Measurements from ENCODE around the gene PDX1.

Gene PDX1

DNA sequence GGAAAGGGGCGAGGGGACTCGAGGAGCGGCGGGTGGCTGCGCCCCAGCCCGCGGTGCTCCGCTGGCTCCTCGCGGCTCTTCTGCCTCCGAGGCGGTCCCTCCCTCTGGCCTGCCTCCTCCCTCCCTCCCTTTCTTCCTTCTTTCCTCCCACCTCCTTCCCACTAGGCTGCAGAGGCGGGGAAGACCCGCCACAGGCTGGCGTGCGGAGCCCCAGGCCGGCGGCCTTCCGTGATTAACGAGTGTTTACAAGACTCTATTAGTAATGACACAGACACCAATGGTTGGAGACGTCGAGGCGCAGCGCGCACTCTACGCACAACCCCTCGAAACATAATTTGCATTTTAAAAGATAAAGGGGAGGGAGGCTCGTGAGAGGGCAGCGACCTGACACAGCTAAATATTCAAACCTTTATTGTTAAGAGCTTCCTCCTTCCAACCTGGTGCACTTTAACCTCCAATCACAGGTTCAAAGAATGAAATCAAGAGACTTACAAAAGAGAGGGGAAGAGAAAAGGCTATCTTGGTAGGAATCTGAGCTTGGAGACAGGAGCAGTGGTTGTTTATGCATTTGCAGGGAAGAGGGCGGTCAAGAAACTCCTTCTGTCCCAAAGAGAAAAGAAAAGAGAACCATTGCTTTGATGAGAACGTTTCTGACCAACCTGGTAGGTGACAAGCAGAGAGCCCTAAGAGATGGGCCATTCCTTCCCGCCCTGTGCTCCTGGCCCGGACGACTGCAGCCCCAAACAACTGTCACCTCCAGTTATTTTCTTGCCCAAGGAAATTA, 49.5 kb downstream of the PDX1 start, which contains the start of gene CDX2:
TSS of gene CDX2 (minus strand) at position 234 of the 784 bp plus-strand sequence. CDS start 309 bp downstream, outside the sequence.
- no peak for DNase-seq (ENCODE audit: extremely low read depth in 1 of 2, low read depth in 1 of 2)

- no peak for DNase-seq (ENCODE audit: extremely low read depth in 1 of 2, low read depth in 1 of 2)
Observed at GRCh38 chr13:27969866-27970229, 50.0 kb downstream of the PDX1 start.

GRCh38 chr13:27970382-27971235, 50.8 kb downstream of the PDX1 start:
- DNase-seq (ENCODE audit: extremely low read depth in 1 of 2, low read depth in 1 of 2), result no peak

DNA sequence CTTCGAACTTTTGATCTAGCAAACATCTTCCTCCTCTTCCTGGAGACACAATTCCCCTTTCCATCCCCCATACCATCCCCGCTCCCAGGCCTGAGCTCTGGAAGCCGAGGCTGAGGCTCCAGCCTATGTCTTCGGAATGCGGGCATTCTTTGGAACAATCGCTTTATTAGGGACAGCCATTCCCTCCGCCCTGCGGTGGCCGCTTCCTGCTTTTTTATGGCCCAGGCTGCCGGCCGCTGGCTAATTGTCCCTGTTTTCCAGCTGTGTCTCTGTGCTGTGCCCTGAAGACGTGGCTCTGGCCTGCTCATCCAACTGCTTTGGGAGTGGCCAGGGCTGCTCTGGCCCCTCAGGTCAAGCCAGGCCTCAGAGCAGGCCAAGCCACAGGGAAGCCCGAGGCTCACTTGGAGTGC, 51.4 kb downstream of the PDX1 start:
- no peak for DNase-seq (ENCODE audit: extremely low read depth in 1 of 2, low read depth in 1 of 2)

GRCh38 chr13:27971776-27972477, 52.1 kb downstream of the PDX1 start:
- DNase-seq (ENCODE audit: extremely low read depth in 1 of 2, low read depth in 1 of 2), result no peak

DNA sequence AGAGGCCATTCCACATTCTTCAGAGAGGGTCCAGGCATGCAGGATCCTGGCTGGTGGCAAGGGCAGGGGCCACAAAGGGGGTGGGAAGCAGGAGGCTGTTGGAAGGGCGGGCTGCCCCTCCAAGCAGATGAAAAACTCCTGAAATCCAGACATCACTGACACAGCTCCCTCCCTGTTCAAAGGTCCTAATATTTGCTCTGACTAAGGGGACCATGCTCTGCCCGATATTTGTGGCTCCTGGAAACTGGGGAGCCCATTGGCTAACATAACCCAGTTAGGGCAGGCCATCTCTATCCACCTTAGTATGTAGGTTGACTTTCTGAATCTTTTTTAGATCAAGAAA, 52.6 kb downstream of the PDX1 start:
- DNase-seq (ENCODE audit: extremely low read depth in 1 of 2, low read depth in 1 of 2), result no peak

- DNase-seq (ENCODE audit: extremely low read depth in 1 of 2, low read depth in 1 of 2), result no peak
Observed at GRCh38 chr13:27973291-27973690, 53.5 kb downstream of the PDX1 start.

GRCh38 chr13:27973961-27974662, 54.3 kb downstream of the PDX1 start:
- DNase-seq (ENCODE audit: extremely low read depth in 1 of 2, low read depth in 1 of 2), result no peak
